Measurements from ENCODE around the gene EPYC.

The EPYC gene

DNA sequence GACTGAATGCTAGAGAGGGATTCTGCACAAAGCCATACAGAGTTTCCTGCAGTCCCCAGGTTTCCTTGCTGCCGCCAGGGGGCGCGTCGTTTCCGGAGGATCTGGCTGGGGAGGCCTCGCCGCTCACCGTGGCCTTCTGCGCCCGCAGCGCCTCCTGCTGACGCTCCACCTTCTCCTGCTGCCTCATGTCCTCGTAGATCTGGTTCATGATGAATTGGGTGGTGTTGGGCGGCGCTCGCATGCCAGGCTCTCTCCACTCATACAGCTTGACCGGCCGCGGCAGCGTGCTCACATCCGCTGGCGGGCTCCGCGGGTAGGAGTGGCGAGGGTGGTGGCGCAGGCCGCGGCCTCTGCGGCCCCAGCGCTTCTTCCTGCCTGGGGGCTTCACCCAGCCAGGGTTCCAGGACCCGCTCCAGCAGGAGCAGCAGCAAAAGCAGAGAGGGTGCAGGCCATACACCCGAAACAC, 50.8 kb downstream of the EPYC start:
- no peak for DNase-seq

DNA sequence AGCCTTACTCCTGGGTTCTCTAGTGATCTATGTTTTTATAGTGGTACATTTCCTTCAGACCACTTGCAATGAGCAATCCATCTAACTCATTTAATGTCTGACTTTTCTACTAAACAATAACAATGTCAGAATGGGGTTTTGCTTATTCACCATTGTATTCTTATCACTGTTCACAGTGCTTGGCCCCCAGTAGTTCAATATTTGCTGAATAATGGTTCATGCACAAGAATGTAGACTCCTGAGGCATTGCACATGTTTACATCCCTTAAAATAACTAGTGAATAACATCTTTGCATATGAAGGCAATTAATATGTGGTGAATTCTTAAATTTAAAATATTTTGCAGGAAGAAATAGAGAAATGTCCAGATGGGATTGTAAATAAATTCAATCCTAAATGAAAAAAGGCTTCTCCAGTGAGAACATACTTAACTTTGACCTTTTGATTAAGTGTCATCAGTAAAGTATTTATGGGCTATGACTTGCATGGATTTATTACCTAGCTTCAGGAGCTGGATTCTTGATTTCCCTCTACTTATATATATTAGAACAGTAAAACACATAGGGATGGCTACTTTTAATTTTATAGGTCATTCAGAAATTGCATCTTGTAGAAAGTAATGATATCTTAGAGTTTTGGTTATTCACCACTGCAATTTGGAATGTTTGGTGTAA, 53.2 kb downstream of the EPYC start:
- DNase-seq: no peak

- DNase-seq: no peak
These were observed 56.9 kb downstream of the EPYC start for GRCh38 chr12:90947869-90948268.

- DNase-seq: no peak
These were observed 59.6 kb downstream of the EPYC start for GRCh38 chr12:90945070-90945649.

DNA sequence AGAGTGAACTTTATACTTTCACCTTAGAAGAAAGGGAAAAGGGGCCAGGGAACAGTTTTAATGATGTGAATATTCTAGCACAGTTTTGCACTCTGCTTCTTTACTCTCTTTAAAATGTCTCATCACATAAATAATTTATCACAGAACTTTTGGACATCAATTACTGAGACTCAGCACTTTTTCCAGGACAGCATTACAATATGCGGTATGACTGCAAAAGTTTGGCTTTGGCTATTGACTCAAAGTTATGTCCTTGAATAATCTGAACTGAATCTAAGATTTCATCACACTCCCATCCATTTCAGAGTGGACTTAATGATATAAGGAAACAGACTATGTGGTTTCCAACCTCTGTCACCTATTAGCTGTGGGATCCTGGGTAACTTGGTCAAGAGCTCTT, 61.5 kb downstream of the EPYC start:
- DNase-seq: no peak

GRCh38 chr12:90940872-90941499, 63.8 kb downstream of the EPYC start:
- DNase-seq: no peak

- DNase-seq: no peak
These were observed 65.4 kb downstream of the EPYC start for GRCh38 chr12:90939382-90939781.

- no peak for DNase-seq
These were observed 66.3 kb downstream of the EPYC start for GRCh38 chr12:90938451-90938850.

- DNase-seq: no peak
These were observed 67.1 kb downstream of the EPYC start for GRCh38 chr12:90937651-90938050.

GRCh38 chr12:90936230-90937005, 68.4 kb downstream of the EPYC start:
- no peak for DNase-seq

GRCh38 chr12:90925562-90925961, 79.2 kb downstream of the EPYC start:
- DNase-seq: no peak

- DNase-seq: no peak
These were observed 80.4 kb downstream of the EPYC start for GRCh38 chr12:90924406-90924805.

DNA sequence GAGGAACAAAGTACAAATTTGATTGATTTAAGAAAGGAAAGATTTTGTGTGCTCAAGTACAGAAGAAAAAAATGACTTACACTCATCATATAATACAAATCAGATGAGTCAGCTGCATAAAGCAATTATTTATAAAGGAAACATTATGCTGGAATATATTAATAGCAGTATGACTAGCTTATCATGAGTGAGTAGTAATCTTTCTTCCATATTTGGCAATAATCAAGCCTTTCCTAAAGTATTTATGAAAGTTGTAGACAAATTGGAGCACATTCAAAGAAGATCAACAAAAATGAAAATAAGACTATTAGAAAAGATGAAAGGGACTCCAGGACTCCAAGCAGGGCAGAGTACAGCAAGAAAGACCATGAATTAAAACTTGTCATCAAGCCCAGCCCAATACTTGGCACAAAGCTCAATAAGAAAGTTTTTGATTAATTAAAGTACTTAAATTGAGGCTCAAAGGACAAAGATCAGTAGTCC, 82.6 kb downstream of the EPYC start:
- no peak for DNase-seq

DNA sequence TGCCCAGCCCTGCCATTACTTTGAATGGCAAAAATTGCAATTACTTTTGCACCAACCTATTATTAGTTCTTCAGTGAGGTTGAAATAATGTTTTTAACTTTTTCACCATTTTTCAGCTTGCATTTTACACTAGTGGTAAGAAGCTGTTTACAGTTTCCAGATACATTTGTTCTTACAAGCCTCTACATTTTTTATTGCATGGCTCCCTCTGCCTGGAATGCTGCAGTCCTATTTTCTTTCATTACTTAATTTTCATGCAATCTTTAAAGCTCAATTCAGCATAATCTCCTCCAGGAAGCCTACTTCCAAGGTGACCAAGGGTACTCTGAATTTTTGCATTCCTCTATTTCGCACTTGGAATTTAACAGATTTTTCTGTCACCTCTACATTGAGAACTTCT, 83.2 kb downstream of the EPYC start:
- no peak for DNase-seq

DNA sequence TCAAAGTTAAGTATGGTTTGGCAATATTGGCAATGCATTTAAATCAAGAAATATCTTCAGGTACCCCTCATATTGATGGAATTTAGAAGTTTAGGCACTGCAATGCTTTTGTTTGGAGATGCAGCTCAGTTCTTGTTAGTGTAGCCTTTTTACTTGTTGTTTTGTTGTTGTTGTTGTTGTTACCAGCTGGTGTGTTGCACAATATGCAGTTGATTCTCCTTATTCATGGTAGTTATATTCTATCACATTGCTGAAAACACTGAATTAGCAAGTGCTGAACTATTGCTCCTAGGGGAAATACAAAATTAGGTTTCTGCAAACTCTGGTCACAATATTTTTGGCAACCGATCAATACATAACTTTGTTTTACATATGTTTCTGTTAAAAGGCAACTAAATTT, 84.5 kb downstream of the EPYC start:
- DNase-seq: no peak

DNA sequence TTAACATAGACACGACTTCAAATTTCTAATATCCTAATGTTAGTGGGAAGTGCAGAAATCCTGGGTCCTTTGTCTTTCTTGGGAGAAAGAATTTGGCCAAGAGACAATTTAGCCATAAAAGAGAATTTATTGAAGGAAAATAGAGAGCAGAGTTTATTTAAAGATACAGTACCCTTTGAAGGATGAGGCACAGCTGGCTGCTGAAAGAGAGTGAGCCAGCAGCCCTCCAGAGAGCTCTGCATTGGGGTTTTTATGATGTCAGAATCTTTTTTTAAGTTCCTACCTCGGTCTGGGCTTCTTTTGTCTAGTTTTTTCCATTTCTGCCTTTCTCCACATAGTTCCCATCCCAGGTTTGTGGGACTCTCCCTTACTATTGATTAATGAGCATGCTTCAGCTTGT, 87.3 kb downstream of the EPYC start:
- DNase-seq: no peak

GRCh38 chr12:90916516-90916915, 88.3 kb downstream of the EPYC start:
- no peak for DNase-seq

- no peak for DNase-seq
These were observed 89.4 kb downstream of the EPYC start for GRCh38 chr12:90915353-90915752.

Data from stimulated activated CD4-positive, alpha-beta T cell treated with anti-CD3 and anti-CD28 coated beads, Interleukin-4, amount 100 ng/mL, for 4 hours (primary cell).